GM18519 (cell line): ENCODE data around the gene TNFAIP8.

ENCODE experiments used
- ATAC-seq: cut with Tn5 transposase; IDR thresholded peaks from one replicate; pipeline ENCODE4 v1.9.1; 2021; ENCODE audit warnings: mild to moderate bottlenecking, moderate library complexity; ENCODE audit not compliant: unreplicated experiment, low FRiP score

Gene TNFAIP8

GRCh38 chr5:119365847-119366539, 10.2 kb downstream of the TNFAIP8 start:
- no peak for ATAC-seq

- no peak for ATAC-seq
Observed at GRCh38 chr5:119366540-119366881, 10.7 kb downstream of the TNFAIP8 start.

- ATAC-seq: peak; percentile 77
Observed at GRCh38 chr5:119367502-119368237, 11.9 kb downstream of the TNFAIP8 start.

GRCh38 chr5:119368238-119368630, 12.4 kb downstream of the TNFAIP8 start:
- no peak for ATAC-seq

- ATAC-seq: no peak
Observed at GRCh38 chr5:119370486-119370885, 14.7 kb downstream of the TNFAIP8 start.

- ATAC-seq: no peak
Observed at GRCh38 chr5:119371146-119371545, 15.3 kb downstream of the TNFAIP8 start.

GRCh38 chr5:119373449-119373858, 17.6 kb downstream of the TNFAIP8 start:
- ATAC-seq: peak; percentile 49

GRCh38 chr5:119374901-119375300, 19.1 kb downstream of the TNFAIP8 start:
- no peak for ATAC-seq

GRCh38 chr5:119377066-119377465, 21.2 kb downstream of the TNFAIP8 start:
- ATAC-seq: no peak

- ATAC-seq: no peak
Observed at GRCh38 chr5:119378075-119378700, 22.4 kb downstream of the TNFAIP8 start.

- no peak for ATAC-seq
Observed at GRCh38 chr5:119379096-119379495, 23.3 kb downstream of the TNFAIP8 start.

- ATAC-seq: no peak
Observed at GRCh38 chr5:119379942-119380547, 24.2 kb downstream of the TNFAIP8 start.

GRCh38 chr5:119382169-119382568, 26.4 kb downstream of the TNFAIP8 start:
- no peak for ATAC-seq

GRCh38 chr5:119383008-119383407, 27.2 kb downstream of the TNFAIP8 start:
- no peak for ATAC-seq

GRCh38 chr5:119385136-119385535, 29.3 kb downstream of the TNFAIP8 start:
- ATAC-seq: peak; percentile 38

GRCh38 chr5:119385536-119386128, 29.8 kb downstream of the TNFAIP8 start:
- ATAC-seq: no peak

- ATAC-seq: no peak
Observed at GRCh38 chr5:119386596-119387344, 31.0 kb downstream of the TNFAIP8 start.

- ATAC-seq: no peak
Observed at GRCh38 chr5:119387945-119388618, 32.3 kb downstream of the TNFAIP8 start.

GRCh38 chr5:119388619-119389190, 32.9 kb downstream of the TNFAIP8 start:
- ATAC-seq: no peak
